GM23338 (cell line): ENCODE results near the gene LPIN1. TPM values are rescaled to one million over a fixed set of nuclear protein-coding genes. Genes with fewer than 3 reads are reported as not detected.

ENCODE experiments used
- ATAC-seq: fragments of 200-7000 bp; cut with Tn5 transposase; 3 replicates; pipeline ENCODE4 v1.9.1; 2020
- DNase-seq: peaks from one replicate; pipeline ENCODE4 v3.0.0-alpha.2; 2015; ENCODE audit warnings: low spot score
- H2AFZ ChIP-seq: fragments of 200-600 bp; sonication (generic); 2 replicates; pipeline ENCODE4 v1.8.0; 2016; ENCODE audit warnings: antibody characterized with exemption, mild to moderate bottlenecking, moderate library complexity
- H3F3A ChIP-seq: fragments of 200-600 bp; sonication (generic); replicated peaks from 2 replicates; pipeline ENCODE4 v1.8.0; 2017; ENCODE audit warnings: antibody characterized with exemption, mixed run types, low read depth
- H3K27ac ChIP-seq: fragments of 200-600 bp; sonication (generic); 2 replicates; pipeline ENCODE4 v1.6.1; 2016; ENCODE audit warnings: low read depth
- H3K27me3 ChIP-seq: fragments of 200-600 bp; sonication (generic); 2 replicates; pipeline ENCODE4 v1.8.0; 2016; ENCODE audit warnings: mild to moderate bottlenecking, mixed run types, moderate library complexity; ENCODE audit not compliant: insufficient read depth
- H3K36me3 ChIP-seq: fragments of 200-600 bp; sonication (generic); 2 replicates; pipeline ENCODE4 v1.8.0; 2016; ENCODE audit warnings: mild to moderate bottlenecking; ENCODE audit not compliant: insufficient read depth
- H3K4me1 ChIP-seq: fragments of 200-600 bp; sonication (generic); 2 replicates; pipeline ENCODE4 v1.8.0; 2016; ENCODE audit warnings: mild to moderate bottlenecking, moderate library complexity; ENCODE audit not compliant: insufficient read depth
- H3K4me2 ChIP-seq: fragments of 200-600 bp; sonication (generic); 2 replicates; pipeline ENCODE4 v1.7.1; 2017; ENCODE audit warnings: mixed run types
- H3K4me3 ChIP-seq: fragments of 200-600 bp; sonication (generic); 2 replicates; pipeline ENCODE4 v1.6.1; 2016; ENCODE audit warnings: mixed run types
- H3K79me2 ChIP-seq: fragments of 200-600 bp; sonication (generic); replicated peaks from 2 replicates; pipeline ENCODE4 v1.8.0; 2017; ENCODE audit warnings: mild to moderate bottlenecking; ENCODE audit not compliant: insufficient read depth
- H3K9me2 ChIP-seq: fragments of 200-600 bp; sonication (generic); 2 replicates; pipeline ENCODE4 v1.8.0; 2017; ENCODE audit not compliant: insufficient read depth
- H4K20me1 ChIP-seq: fragments of 200-600 bp; sonication (generic); replicated peaks from 2 replicates; pipeline ENCODE4 v1.8.0; 2017; ENCODE audit warnings: mild to moderate bottlenecking; ENCODE audit not compliant: insufficient read depth
- H3K27ac Mint-ChIP-seq: 2 replicates; pipeline ENCODE4 v1.8.0; 2020; ENCODE audit warnings: inconsistent platforms, mild to moderate bottlenecking, moderate library complexity, mixed read lengths
- H3K27me3 Mint-ChIP-seq: 3 replicates; pipeline ENCODE4 v1.8.0; 2022; ENCODE audit warnings: low read depth, mild to moderate bottlenecking, moderate library complexity, mixed read lengths, inconsistent platforms; ENCODE audit not compliant: insufficient read depth, poor library complexity
- H3K36me3 Mint-ChIP-seq: 3 replicates; pipeline ENCODE4 v1.8.0; 2021; ENCODE audit warnings: low read depth, mild to moderate bottlenecking, inconsistent platforms, moderate library complexity, mixed read lengths
- H3K4me1 Mint-ChIP-seq: 3 replicates; pipeline ENCODE4 v1.8.0; 2020; ENCODE audit warnings: mild to moderate bottlenecking, inconsistent platforms, mixed read lengths
- H3K4me3 Mint-ChIP-seq: 3 replicates; pipeline ENCODE4 v1.8.0; 2021; ENCODE audit warnings: moderate library complexity, mild to moderate bottlenecking, inconsistent platforms, mixed read lengths
- H3K9me3 Mint-ChIP-seq: 3 replicates; pipeline ENCODE4 v1.8.0; 2020; ENCODE audit warnings: moderate library complexity, mild to moderate bottlenecking, inconsistent platforms, mixed read lengths
- CREB1 ChIP-seq: fragments of 250-450 bp; sonication (Bioruptor Pico); IDR thresholded peaks from 2 replicates; pipeline ENCODE4 v1.5.0; 2020; ENCODE audit warnings: low read depth, mild to moderate bottlenecking, moderate library complexity
- EZH2 ChIP-seq: fragments of 200-600 bp; sonication (generic); IDR thresholded peaks from one replicate; pipeline ENCODE4 v1.8.0; 2017; ENCODE audit warnings: antibody characterized with exemption, mild to moderate bottlenecking, low read depth; ENCODE audit not compliant: unreplicated experiment
- EZH2phosphoT487 ChIP-seq: fragments of 200-600 bp; sonication (generic); IDR thresholded peaks from one replicate; pipeline ENCODE4 v1.8.1; 2018; ENCODE audit warnings: antibody characterized with exemption; ENCODE audit not compliant: unreplicated experiment
- NANOG ChIP-seq: IDR thresholded peaks from 2 replicates; pipeline ENCODE4 v1.6.1; 2016; ENCODE audit warnings: antibody characterized with exemption, borderline replicate concordance
- POLR2AphosphoS5 ChIP-seq: IDR thresholded peaks from 2 replicates; pipeline ENCODE4 v1.6.1; 2016; ENCODE audit warnings: antibody characterized with exemption, low read depth
- STAT1 ChIP-seq: IDR thresholded peaks from one replicate; pipeline ENCODE4 v1.6.1; 2016; ENCODE audit warnings: antibody characterized with exemption; ENCODE audit not compliant: unreplicated experiment
- ZNF114 ChIP-seq: fragments of 250-450 bp; sonication (Bioruptor Pico); IDR thresholded peaks from 2 replicates; pipeline ENCODE4 v1.5.0; 2020; ENCODE audit warnings: mild to moderate bottlenecking, moderate library complexity
- ZNF331 ChIP-seq: fragments of 250-450 bp; sonication (Bioruptor Pico); IDR thresholded peaks from 2 replicates; pipeline ENCODE4 v1.5.0; 2020; ENCODE audit warnings: low read depth, mild to moderate bottlenecking, moderate library complexity
- polyA plus RNA-seq: library from polyadenylated mRNA; unstranded; fragments of >200 nt; fragmentation: Nextera tagmentation; extraction: Ambion mirVana; gene quantifications from 2 replicates; pipeline ENCODE4 v1.2.1, GENCODE V29; 2016
- total RNA-seq: library from RNA; depleted of rRNA; stranded (reverse); fragments of >200 nt; shearing (Covaris generic); gene quantifications from 2 replicates; pipeline ENCODE4 v1.2.3, GENCODE V29; 2014
- TF ChIP-seq, protein P1 (sequence below): IDR thresholded peaks from 2 replicates; pipeline ENCODE4 v1.6.1; 2016; ENCODE audit warnings: antibody characterized with exemption
- TF ChIP-seq, protein P2 (sequence below), 2 experiments: fragments of 200-600 bp in 1 of 2; sonication (generic) in 1 of 2; conservative IDR thresholded peaks; 2 replicates each; pipeline versions ENCODE4 v1.5.1 to v1.6.1; 2016 to 2017; ENCODE audit warnings: antibody characterized with exemption in 2 of 2, low read depth in 2 of 2, mild to moderate bottlenecking in 2 of 2, moderate library complexity in 1 of 2
- TF ChIP-seq, protein P3 (sequence below): IDR thresholded peaks from one replicate; pipeline ENCODE4 v1.6.1; 2018; ENCODE audit warnings: antibody characterized with exemption; ENCODE audit not compliant: unreplicated experiment

Gene LPIN1
- total and polyA plus RNA-seq, 2 experiments from 2014 or later = 4.4 to 9.5 TPM

DNA sequence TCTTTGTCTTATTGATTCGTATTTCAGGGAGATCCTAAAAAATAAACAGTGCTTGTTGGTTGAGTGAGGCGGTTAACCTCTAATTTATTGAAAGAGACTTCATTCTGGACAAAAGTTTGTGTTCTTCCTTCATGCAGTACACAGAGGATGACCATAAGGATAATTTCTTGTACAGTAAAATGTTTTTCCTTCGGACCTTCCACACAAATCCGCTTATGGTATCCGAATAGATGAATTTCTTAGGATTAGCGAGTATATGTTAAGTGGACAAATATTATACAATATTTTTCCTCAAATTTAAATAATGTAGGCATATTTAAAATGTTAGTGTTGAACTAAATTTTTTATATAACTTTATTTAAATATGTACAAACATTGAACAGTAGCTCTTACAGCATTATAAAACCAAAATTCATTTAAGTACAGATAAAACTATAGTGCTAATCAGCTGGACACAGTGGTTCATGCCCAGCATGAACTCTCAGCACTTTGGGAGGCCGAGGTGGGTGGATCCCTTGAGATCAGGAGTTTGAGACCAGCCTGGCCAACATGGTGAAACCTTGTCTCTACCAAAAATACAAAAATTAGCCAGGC lies 84.4 kb downstream of the LPIN1 start:
- peaks cover 21% of the 10 kb centered on the region for H3K4me1 ChIP-seq
- Mint-ChIP-seq H3K36me3 (peaks cover 14% of the 10 kb centered on the region; the same call in 2 of the 3 replicates), H3K27me3 (peaks cover 6% of the 10 kb centered on the region), H3K27ac (peak overlapping the region; percentile 96), H3K9me3 (peaks cover 18% of the 10 kb centered on the region), H3K4me1 (peaks cover 30% of the 10 kb centered on the region), H3K4me3 (peak overlapping the region; percentile 46)
- no peaks in the 10 kb centered on the region for H3K27me3 ChIP-seq
- H2AFZ ChIP-seq = peak overlapping the region; percentile 53; the same call in 1 of the 2 replicates
- ATAC-seq (no peak), DNase-seq (no peak)
- H4K20me1 ChIP-seq = no peaks in the 10 kb centered on the region
- peaks cover 8% of the 10 kb centered on the region; the same call in 1 of the 2 replicates for H3K9me2 ChIP-seq
- peak overlapping the region; percentile 65 for H3K4me2 ChIP-seq
- peaks cover 5% of the 10 kb centered on the region; the same call in 1 of the 2 replicates for H3F3A ChIP-seq
- no peaks in the 10 kb centered on the region for H3K79me2 ChIP-seq
- H3K27ac ChIP-seq = peak overlapping the region; percentile 80
- TF ChIP-seq ZNF114 (no peak), EZH2 (no peak)
- peak overlapping the region; percentile 29 for H3K4me3 ChIP-seq
- H3K36me3 ChIP-seq = no peaks in the 10 kb centered on the region

DNA sequence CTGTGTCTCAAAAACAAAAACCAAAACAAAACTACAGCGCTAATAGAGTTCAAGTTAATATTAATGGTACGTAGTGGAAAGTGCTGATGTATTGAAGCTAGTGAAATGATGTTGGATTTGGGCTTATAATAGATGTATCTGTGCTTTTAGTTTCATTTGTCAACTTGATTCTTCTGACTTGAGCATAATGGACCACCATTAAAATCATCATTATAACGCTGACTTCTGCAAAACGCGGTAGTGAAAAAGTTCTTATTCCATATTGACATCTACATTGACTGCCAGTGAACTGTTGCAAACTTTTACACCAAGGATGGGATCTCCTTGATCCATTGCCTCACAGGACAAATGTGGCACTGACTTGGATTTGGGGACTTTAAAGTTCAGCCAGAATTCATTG lies 85.0 kb downstream of the LPIN1 start:
- Histone ChIP-seq H3K36me3 (no peaks in the 10 kb centered on the region), H4K20me1 (no peaks in the 10 kb centered on the region), H3K79me2 (no peaks in the 10 kb centered on the region), H3K4me1 (peaks cover 21% of the 10 kb centered on the region), H3K9me2 (peaks cover 8% of the 10 kb centered on the region; the same call in 1 of the 2 replicates), H3F3A (peaks cover 5% of the 10 kb centered on the region; the same call in 1 of the 2 replicates), H3K27ac (peak overlapping the region; percentile 80), H2AFZ (peak overlapping the region; percentile 53; the same call in 1 of the 2 replicates), H3K27me3 (no peaks in the 10 kb centered on the region), H3K4me3 (no peak overlapping the region), H3K4me2 (0 out of 2 replicates have a peak overlapping the region, but pooled peaks have one; percentile 21)
- Mint-ChIP-seq H3K9me3 (peaks cover 18% of the 10 kb centered on the region), H3K36me3 (peaks cover 14% of the 10 kb centered on the region; the same call in 2 of the 3 replicates), H3K27me3 (peaks cover 6% of the 10 kb centered on the region), H3K27ac (peak overlapping the region; percentile 92), H3K4me3 (no peak overlapping the region), H3K4me1 (peaks cover 29% of the 10 kb centered on the region)
- no peak for ATAC-seq
- DNase-seq = no peak
- TF ChIP-seq, protein P1, sequence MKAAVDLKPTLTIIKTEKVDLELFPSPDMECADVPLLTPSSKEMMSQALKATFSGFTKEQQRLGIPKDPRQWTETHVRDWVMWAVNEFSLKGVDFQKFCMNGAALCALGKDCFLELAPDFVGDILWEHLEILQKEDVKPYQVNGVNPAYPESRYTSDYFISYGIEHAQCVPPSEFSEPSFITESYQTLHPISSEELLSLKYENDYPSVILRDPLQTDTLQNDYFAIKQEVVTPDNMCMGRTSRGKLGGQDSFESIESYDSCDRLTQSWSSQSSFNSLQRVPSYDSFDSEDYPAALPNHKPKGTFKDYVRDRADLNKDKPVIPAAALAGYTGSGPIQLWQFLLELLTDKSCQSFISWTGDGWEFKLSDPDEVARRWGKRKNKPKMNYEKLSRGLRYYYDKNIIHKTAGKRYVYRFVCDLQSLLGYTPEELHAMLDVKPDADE = no peak
- no peak for TF ChIP-seq CREB1 (CRISPR knock-in tag)
- no peak for TF ChIP-seq EZH2
- TF ChIP-seq ZNF114 = no peak
- TF ChIP-seq ZNF331 (CRISPR knock-in tag) = no peak
- no peak for TF ChIP-seq EZH2phosphoT487
- TF ChIP-seq, protein P2, sequence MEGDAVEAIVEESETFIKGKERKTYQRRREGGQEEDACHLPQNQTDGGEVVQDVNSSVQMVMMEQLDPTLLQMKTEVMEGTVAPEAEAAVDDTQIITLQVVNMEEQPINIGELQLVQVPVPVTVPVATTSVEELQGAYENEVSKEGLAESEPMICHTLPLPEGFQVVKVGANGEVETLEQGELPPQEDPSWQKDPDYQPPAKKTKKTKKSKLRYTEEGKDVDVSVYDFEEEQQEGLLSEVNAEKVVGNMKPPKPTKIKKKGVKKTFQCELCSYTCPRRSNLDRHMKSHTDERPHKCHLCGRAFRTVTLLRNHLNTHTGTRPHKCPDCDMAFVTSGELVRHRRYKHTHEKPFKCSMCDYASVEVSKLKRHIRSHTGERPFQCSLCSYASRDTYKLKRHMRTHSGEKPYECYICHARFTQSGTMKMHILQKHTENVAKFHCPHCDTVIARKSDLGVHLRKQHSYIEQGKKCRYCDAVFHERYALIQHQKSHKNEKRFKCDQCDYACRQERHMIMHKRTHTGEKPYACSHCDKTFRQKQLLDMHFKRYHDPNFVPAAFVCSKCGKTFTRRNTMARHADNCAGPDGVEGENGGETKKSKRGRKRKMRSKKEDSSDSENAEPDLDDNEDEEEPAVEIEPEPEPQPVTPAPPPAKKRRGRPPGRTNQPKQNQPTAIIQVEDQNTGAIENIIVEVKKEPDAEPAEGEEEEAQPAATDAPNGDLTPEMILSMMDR (conservative IDR thresholded peaks at IDR 0.05; ENCODE audit: low read depth in 2 of 2) = no peak
- no peak for TF ChIP-seq POLR2AphosphoS5
- TF ChIP-seq, protein P3, sequence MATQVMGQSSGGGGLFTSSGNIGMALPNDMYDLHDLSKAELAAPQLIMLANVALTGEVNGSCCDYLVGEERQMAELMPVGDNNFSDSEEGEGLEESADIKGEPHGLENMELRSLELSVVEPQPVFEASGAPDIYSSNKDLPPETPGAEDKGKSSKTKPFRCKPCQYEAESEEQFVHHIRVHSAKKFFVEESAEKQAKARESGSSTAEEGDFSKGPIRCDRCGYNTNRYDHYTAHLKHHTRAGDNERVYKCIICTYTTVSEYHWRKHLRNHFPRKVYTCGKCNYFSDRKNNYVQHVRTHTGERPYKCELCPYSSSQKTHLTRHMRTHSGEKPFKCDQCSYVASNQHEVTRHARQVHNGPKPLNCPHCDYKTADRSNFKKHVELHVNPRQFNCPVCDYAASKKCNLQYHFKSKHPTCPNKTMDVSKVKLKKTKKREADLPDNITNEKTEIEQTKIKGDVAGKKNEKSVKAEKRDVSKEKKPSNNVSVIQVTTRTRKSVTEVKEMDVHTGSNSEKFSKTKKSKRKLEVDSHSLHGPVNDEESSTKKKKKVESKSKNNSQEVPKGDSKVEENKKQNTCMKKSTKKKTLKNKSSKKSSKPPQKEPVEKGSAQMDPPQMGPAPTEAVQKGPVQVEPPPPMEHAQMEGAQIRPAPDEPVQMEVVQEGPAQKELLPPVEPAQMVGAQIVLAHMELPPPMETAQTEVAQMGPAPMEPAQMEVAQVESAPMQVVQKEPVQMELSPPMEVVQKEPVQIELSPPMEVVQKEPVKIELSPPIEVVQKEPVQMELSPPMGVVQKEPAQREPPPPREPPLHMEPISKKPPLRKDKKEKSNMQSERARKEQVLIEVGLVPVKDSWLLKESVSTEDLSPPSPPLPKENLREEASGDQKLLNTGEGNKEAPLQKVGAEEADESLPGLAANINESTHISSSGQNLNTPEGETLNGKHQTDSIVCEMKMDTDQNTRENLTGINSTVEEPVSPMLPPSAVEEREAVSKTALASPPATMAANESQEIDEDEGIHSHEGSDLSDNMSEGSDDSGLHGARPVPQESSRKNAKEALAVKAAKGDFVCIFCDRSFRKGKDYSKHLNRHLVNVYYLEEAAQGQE = no peak
- no peak for TF ChIP-seq NANOG
- TF ChIP-seq STAT1 = no peak
